HCT116 (cell line): ENCODE data around the gene FLOT1. TPM values are rescaled to one million over a fixed set of nuclear protein-coding genes. Genes with fewer than 3 reads are reported as not detected.

ENCODE experiments used
- ATAC-seq: fragments of 200-7000 bp; cut with Tn5 transposase; 2 replicates; pipeline ENCODE4 v1.9.1; 2020; ENCODE audit warnings: mild to moderate bottlenecking, moderate library complexity
- BruUV-seq: library from RNA; stranded (reverse); fragments of 400-500 nt; replicated peaks from 2 replicates; lab custom pipeline; 2021; lab: Mats Ljungman, UMichigan
- CTCF ChIA-PET: fragments of 300-600 bp; sonication (Branson Sonifier 250); formaldehyde crosslinking; loops from one replicate; lab custom pipeline; 2021; ENCODE audit warnings: antibody characterized with exemption; lab: Charles Lee
- POLR2A ChIA-PET: fragments of 300-600, 350-600 bp; sonication (Branson Sonifier 250); formaldehyde crosslinking; loops from one replicate; lab custom pipeline; 2021; ENCODE audit warnings: antibody characterized with exemption; lab: Charles Lee
- RAD21 ChIA-PET, 2 experiments: fragments of 300-600 bp; sonication (Branson Sonifier 250); formaldehyde crosslinking; loops; one replicate each; lab custom pipeline; 2023; ENCODE audit warnings: low total read pairs in 2 of 2; ENCODE audit not compliant: uncharacterized antibody in 2 of 2, unreplicated experiment in 2 of 2, low non-redundant PET in 1 of 2; lab: Charles Lee
- DNase-seq: peaks from one replicate; pipeline ENCODE4 v3.0.0-alpha.2; 2010; ENCODE audit warnings: low read depth, low spot score
- H2AFZ ChIP-seq: fragments of 200-600 bp; shearing (Covaris generic), sonication (generic); 2 replicates; pipeline ENCODE4 v1.6.1; 2017; ENCODE audit warnings: low read depth, mixed run types, mixed read lengths, antibody characterized with exemption, low read length; ENCODE audit not compliant: poor library complexity, severe bottlenecking
- H3K27ac ChIP-seq: 2 replicates; pipeline ENCODE4 v1.5.1; 2012; ENCODE audit warnings: low read depth, low read length
- H3K27me3 ChIP-seq: fragments of 200-600 bp; sonication (generic); 2 replicates; pipeline ENCODE4 v1.6.1; 2016; ENCODE audit warnings: mixed run types, low read length, mixed read lengths; ENCODE audit not compliant: insufficient read depth
- H3K36me3 ChIP-seq, 2 experiments: fragments of 200-500 bp in 1 of 2; fragments of 200-600 bp in 1 of 2; sonication (Bioruptor generic) in 1 of 2; sonication (generic) in 1 of 2; 2 replicates each; pipeline versions ENCODE4 v1.5.1 to v1.6.1; 2014 to 2016; ENCODE audit warnings: low read length in 2 of 2, inconsistent platforms in 1 of 2, mixed read lengths in 1 of 2, mixed run types in 1 of 2; ENCODE audit not compliant: insufficient read depth in 2 of 2, control insufficient read depth in 1 of 2
- H3K4me1 ChIP-seq, 2 experiments: fragments of 200-600 bp in 1 of 2; sonication (generic) in 1 of 2; 2 replicates each; pipeline versions ENCODE4 v1.5.1 to v1.6.1; 2012 to 2017; ENCODE audit warnings: low read length in 2 of 2, inconsistent platforms in 1 of 2, mild to moderate bottlenecking in 1 of 2, mixed read lengths in 1 of 2, mixed run types in 1 of 2, moderate library complexity in 1 of 2; ENCODE audit not compliant: insufficient read depth in 2 of 2, control insufficient read depth in 1 of 2
- H3K4me2 ChIP-seq: fragments of 200-600 bp; sonication (generic); 2 replicates; pipeline ENCODE4 v1.6.1; 2017; ENCODE audit warnings: mixed run types, low read length, mixed read lengths
- H3K4me3 ChIP-seq, 2 experiments: fragments of 200-600 bp in 1 of 2; sonication (generic) in 1 of 2; replicated peaks in 1 of 2; 2 replicates each; pipeline ENCODE4 v1.5.1; 2011 to 2016; ENCODE audit warnings: low read length in 2 of 2, control low read depth in 1 of 2, low read depth in 1 of 2, mild to moderate bottlenecking in 1 of 2, mixed read lengths in 1 of 2, mixed run types in 1 of 2
- H3K79me2 ChIP-seq: fragments of 200-600 bp; sonication (generic); 2 replicates; pipeline ENCODE4 v1.6.1; 2017; ENCODE audit warnings: mild to moderate bottlenecking, mixed run types, low read length, moderate library complexity, mixed read lengths; ENCODE audit not compliant: insufficient read depth
- H3K9ac ChIP-seq: fragments of 200-600 bp; sonication (generic); 2 replicates; pipeline ENCODE4 v1.6.1; 2016; ENCODE audit warnings: low read length, mixed read lengths
- H3K9me2 ChIP-seq: fragments of 200-600 bp; sonication (generic), shearing (Covaris generic); 2 replicates; pipeline ENCODE4 v1.6.1; 2017; ENCODE audit warnings: mixed run types, mild to moderate bottlenecking, moderate library complexity; ENCODE audit not compliant: insufficient read depth
- H3K9me3 ChIP-seq, 2 experiments: fragments of 200-500 bp in 1 of 2; fragments of 200-600 bp in 1 of 2; sonication (Bioruptor generic) in 1 of 2; sonication (generic) in 1 of 2; 2 replicates each; pipeline ENCODE4 v1.6.1; 2014 to 2017; ENCODE audit warnings: low read length in 2 of 2, mixed read lengths in 2 of 2, inconsistent platforms in 1 of 2, low read depth in 1 of 2, mild to moderate bottlenecking in 1 of 2, mixed run types in 1 of 2, moderate library complexity in 1 of 2; ENCODE audit not compliant: control insufficient read depth in 1 of 2, insufficient read depth in 1 of 2
- H4K20me1 ChIP-seq: fragments of 200-600 bp; sonication (generic), shearing (Covaris generic); 2 replicates; pipeline ENCODE4 v1.6.1; 2017; ENCODE audit warnings: mixed run types, mild to moderate bottlenecking, moderate library complexity; ENCODE audit not compliant: insufficient read depth
- ATF3 ChIP-seq: IDR thresholded peaks from 2 replicates; pipeline ENCODE4 v1.6.1; 2012
- CBX3 ChIP-seq: IDR thresholded peaks from 2 replicates; pipeline ENCODE4 v1.6.1; 2012; ENCODE audit warnings: low read depth
- EGR1 ChIP-seq: IDR thresholded peaks from 2 replicates; pipeline ENCODE4 v1.6.1; 2012; ENCODE audit warnings: low read depth
- EZH2phosphoT487 ChIP-seq: fragments of 200-600 bp; IDR thresholded peaks from 2 replicates; pipeline ENCODE4 v1.6.1; 2018; ENCODE audit warnings: antibody characterized with exemption, borderline replicate concordance
- FOSL1 ChIP-seq: IDR thresholded peaks from 2 replicates; pipeline ENCODE4 v1.6.1; 2012; ENCODE audit warnings: low read depth
- POLR2A ChIP-seq: IDR thresholded peaks from 2 replicates; pipeline ENCODE4 v1.7.0; 2011; ENCODE audit warnings: borderline replicate concordance; ENCODE audit not compliant: insufficient read depth, insufficient read length; ENCODE audit errors: extremely low read depth
- POLR2AphosphoS5 ChIP-seq: IDR thresholded peaks from 2 replicates; pipeline ENCODE4 v1.6.1; 2011; ENCODE audit warnings: mild to moderate bottlenecking, low read depth, low read length, moderate library complexity
- RAD21 ChIP-seq: IDR thresholded peaks from 2 replicates; pipeline ENCODE4 v1.6.1; 2012; ENCODE audit warnings: low read depth, mild to moderate bottlenecking
- REST ChIP-seq: IDR thresholded peaks from 2 replicates; pipeline ENCODE4 v1.6.1; 2012; ENCODE audit warnings: low read depth
- SP1 ChIP-seq: IDR thresholded peaks from 2 replicates; pipeline ENCODE4 v1.6.1; 2012; ENCODE audit warnings: low read depth
- SRF ChIP-seq: IDR thresholded peaks from 2 replicates; pipeline ENCODE4 v1.6.1; 2012; ENCODE audit warnings: low read depth
- TCF7L2 ChIP-seq: IDR thresholded peaks from 2 replicates; pipeline ENCODE4 v1.7.0; 2011; ENCODE audit warnings: borderline replicate concordance, inconsistent platforms; ENCODE audit not compliant: insufficient read depth, insufficient read length; ENCODE audit errors: extremely low read depth
- YY1 ChIP-seq: IDR thresholded peaks from 2 replicates; pipeline ENCODE4 v1.6.1; 2011; ENCODE audit warnings: low read length, low read depth, moderate library complexity, mild to moderate bottlenecking; ENCODE audit not compliant: insufficient replicate concordance; ENCODE audit errors: extremely low read depth
- ZNF274 ChIP-seq: fragments of 200-500 bp; sonication (Bioruptor generic); IDR thresholded peaks from 2 replicates; pipeline ENCODE4 v1.6.1; 2014; ENCODE audit warnings: mild to moderate bottlenecking, low read depth, low read length, inconsistent platforms
- intact Hi-C: fragments of 100-400 bp; cut with micrococcal nuclease; formaldehyde crosslinking; loops from 2 replicates; pipeline ENCODE4 v1.10.0; 2022
- total RNA-seq: library from RNA; stranded (reverse); gene quantifications from one replicate; pipeline ENCODE4 v1.2.1, GENCODE V29; 2021; ENCODE audit not compliant: unreplicated experiment
- TF ChIP-seq, protein P1 (sequence below): IDR thresholded peaks from 2 replicates; pipeline ENCODE4 v1.6.1; 2011; ENCODE audit warnings: mild to moderate bottlenecking, low read length, moderate library complexity; ENCODE audit not compliant: insufficient replicate concordance; ENCODE audit errors: extremely low read depth
- TF ChIP-seq, protein P2 (sequence below): IDR thresholded peaks from 2 replicates; pipeline ENCODE4 v1.6.1; 2012

The FLOT1 gene
- total RNA-seq, 1 experiment from 2014 or later: 117 TPM

DNA sequence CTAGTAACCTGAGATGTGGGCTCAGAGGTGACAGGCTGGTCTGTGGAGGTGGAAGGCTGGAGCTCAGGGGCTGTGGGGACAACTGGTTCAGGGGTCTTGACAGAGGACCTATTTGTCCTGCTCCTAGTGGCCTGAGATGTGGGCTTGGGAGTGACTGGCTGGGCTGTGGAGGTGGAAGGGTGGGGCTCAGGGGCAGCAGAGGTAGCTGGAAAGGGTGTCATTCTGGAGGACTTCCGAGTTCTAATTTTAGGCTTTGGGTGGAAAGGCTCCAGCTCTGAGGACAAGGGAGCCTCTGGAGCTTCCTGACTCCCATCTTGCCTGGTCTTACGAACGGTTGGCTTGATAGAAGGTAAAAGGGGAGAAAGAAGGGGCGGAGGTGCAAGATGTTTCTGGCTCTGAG is 36.9 kb downstream of the FLOT1 start:
- Histone ChIP-seq H3K79me2 (no peaks in the 10 kb centered on the region), H3K36me3 (peaks cover 10 to 11% of the 10 kb centered on the region in 2 experiments; a peak in 3 of 4 replicates), H3K27ac (no peak overlapping the region), H3K9ac (no peak overlapping the region), H4K20me1 (no peaks in the 10 kb centered on the region), H3K4me3 (no peak overlapping the region), H3K4me1 (peaks cover 4 to 10% of the 10 kb centered on the region in 2 experiments; a peak in 3 of 4 replicates), H2AFZ (no peak overlapping the region), H3K27me3 (no peaks in the 10 kb centered on the region), H3K4me2 (no peak overlapping the region), H3K9me2 (no peaks in the 10 kb centered on the region), H3K9me3 (no peaks in the 10 kb centered on the region)
- intact Hi-C loops: no loop called here
- ATAC-seq: no peak
- BruUV-seq: no TSS peak
- CTCF ChIA-PET: no interaction called here
- RAD21 ChIA-PET: no interaction called here
- no peak for TF ChIP-seq EGR1
- no peak for TF ChIP-seq EZH2phosphoT487
- TF ChIP-seq POLR2A: no peak
- no peak for TF ChIP-seq CBX3
- no peak for TF ChIP-seq SRF
- TF ChIP-seq ZNF274: no peak
- no peak for TF ChIP-seq POLR2AphosphoS5
- no peak for TF ChIP-seq YY1
- no peak for TF ChIP-seq RAD21
- TF ChIP-seq, protein P1, sequence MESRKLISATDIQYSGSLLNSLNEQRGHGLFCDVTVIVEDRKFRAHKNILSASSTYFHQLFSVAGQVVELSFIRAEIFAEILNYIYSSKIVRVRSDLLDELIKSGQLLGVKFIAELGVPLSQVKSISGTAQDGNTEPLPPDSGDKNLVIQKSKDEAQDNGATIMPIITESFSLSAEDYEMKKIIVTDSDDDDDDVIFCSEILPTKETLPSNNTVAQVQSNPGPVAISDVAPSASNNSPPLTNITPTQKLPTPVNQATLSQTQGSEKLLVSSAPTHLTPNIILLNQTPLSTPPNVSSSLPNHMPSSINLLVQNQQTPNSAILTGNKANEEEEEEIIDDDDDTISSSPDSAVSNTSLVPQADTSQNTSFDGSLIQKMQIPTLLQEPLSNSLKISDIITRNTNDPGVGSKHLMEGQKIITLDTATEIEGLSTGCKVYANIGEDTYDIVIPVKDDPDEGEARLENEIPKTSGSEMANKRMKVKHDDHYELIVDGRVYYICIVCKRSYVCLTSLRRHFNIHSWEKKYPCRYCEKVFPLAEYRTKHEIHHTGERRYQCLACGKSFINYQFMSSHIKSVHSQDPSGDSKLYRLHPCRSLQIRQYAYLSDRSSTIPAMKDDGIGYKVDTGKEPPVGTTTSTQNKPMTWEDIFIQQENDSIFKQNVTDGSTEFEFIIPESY: no peak
- TF ChIP-seq SP1: no peak
- no peak for TF ChIP-seq ATF3
- TF ChIP-seq FOSL1: no peak
- no peak for TF ChIP-seq REST
- TF ChIP-seq, protein P2, sequence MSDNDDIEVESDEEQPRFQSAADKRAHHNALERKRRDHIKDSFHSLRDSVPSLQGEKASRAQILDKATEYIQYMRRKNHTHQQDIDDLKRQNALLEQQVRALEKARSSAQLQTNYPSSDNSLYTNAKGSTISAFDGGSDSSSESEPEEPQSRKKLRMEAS: no peak
- TF ChIP-seq TCF7L2: no peak
- no peak for DNase-seq
- POLR2A ChIA-PET: no interaction called here
